Stimulated activated CD8-positive, alpha-beta memory T cell treated with anti-CD3 and anti-CD28 coated beads, Interleukin-4, amount 100 ng/mL, for 1 hour (primary cell): Measurements from ENCODE around the gene NAA38.

ENCODE experiments used
- DNase-seq, 2 donors: peaks; one replicate each; pipeline ENCODE4 v3.0.0-alpha.2; 2020; ENCODE audit warnings: low read depth in 2 of 2, low spot score in 1 of 2

NAA38 gene, protein sequence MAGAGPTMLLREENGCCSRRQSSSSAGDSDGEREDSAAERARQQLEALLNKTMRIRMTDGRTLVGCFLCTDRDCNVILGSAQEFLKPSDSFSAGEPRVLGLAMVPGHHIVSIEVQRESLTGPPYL

GRCh38 chr17:7856811-7857712, at the start of gene NAA38:
Gene NAA38, minus strand, starts transcription at chr17:7857559. Its CDS starts 96 bp downstream, at chr17:7857463.
- DNase-seq: peak; percentile 82 to 91

GRCh38 chr17:7903154-7904103, 46.1 kb upstream of the NAA38 start:
- no peak for DNase-seq

DNA sequence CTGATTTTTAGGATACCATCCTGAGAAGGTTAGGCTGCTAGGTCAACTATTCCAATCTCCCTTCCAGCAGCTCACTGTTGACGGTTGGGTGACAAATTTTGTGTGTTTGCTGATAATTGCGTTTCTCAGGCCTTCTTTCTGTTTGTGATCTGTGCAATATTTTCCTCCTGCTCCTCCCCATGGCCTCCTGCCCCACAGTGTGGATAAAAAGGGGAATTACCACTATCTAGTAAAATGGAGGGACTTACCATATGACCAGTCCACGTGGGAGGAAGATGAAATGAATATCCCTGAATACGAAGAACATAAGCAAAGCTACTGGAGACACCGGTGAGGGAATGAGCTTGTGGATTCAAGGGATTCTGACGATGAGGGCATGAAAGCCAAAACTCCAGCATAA, 40.4 kb upstream of the NAA38 start:
- DNase-seq: no peak

GRCh38 chr17:7897090-7897489, 39.7 kb upstream of the NAA38 start:
- no peak for DNase-seq

- no peak for DNase-seq
Observed at GRCh38 chr17:7894866-7895265, 37.5 kb upstream of the NAA38 start.

DNA sequence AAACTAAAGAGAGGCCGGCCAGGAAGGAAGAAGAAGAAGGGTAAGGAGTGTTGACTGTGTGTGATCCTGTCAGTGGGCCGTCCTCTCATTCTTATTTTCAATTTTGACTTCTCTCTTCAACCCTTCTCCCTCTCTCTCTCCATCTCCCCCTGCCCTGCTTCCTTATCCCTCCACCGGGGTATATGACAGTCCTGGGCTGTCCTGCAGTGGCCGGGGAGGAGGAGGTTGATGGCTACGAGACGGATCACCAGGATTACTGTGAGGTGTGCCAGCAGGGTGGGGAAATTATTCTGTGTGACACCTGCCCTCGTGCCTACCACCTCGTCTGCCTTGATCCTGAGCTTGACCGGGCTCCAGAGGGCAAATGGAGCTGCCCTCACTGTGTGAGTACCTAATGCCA, 36.9 kb upstream of the NAA38 start:
- no peak for DNase-seq

- DNase-seq: no peak
Observed at GRCh38 chr17:7893187-7893880, 36.0 kb upstream of the NAA38 start.

DNA sequence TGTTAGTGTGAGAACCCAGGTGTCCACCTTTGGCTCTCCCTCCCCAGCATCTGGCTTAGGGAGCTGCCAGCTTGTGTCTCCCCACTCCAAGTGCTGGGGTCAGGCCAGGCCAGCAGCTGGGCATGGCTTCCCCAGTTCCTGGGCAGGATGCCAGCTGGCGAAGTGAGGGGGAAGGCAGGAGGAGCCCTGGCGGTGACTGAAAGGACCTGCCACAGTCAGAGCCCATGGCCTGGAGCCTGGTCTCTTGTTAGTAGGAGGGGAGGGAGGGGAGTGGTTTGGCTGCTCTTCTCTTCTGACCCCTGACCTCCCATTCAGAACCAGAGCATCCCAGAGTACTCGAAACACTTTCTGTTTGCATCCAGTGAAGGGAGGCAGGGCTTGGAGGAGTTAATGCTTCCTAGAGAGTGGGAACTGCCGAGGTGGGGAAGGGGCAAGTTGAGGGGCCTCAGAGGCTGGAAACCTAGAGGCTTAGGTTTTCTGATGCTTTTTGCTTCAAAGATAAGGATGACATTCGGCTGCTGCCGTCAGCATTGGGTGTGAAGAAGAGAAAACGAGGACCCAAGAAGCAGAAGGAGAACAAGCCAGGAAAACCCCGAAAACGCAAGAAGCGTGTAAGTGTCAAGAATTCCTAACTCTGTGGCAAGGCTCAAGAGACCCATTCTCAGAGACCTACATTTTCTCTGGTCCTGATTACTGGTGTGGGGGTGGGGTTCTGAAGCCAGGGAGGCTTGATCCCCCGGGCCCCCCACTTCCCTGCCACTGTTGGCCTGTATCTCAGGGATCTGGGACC, 32.0 kb upstream of the NAA38 start:
- DNase-seq: peak in 1 of 2 donors; percentile 3

DNA sequence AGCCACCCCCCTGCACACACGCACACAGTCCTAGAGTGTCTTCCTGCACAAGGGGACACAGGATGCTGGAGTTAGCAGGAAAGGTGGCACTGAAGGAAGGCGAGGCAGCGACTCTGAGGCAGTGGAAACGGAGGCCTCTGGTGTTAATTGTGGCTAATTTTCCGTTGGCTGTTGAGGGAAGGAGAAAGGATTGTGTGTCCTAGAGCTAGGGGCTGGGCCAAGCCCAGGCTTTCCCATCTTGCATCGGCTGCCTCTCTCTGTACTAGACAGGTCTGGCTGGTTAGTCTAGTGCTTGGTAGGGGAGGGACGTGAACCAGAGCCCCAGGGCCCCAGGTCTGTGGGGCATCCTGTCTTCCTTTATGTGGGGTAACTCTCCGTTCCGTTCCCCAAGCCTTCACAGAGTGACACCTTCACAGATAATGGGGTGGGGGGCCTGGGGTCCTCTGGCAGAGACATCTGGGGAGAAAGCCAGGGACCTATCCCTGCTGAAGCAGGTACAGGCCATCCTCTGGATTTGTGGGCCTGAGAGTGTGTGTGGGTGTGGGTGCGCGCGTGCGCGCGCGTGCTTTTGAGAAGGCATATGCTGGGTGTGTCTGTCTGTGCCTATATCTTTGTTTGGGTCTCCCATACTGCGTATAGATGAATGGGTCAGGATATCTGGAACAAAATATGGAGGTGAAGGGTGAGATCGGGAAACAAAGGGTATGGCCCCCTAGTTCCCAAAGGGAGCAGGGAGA, 31.0 kb upstream of the NAA38 start, which contains the start of gene CHD3:
TSS of gene CHD3 (plus strand) at position 606 of the 737 bp plus-strand sequence. CDS start 212 bp downstream, outside the sequence.
- DNase-seq: peak in 1 of 2 donors; percentile 2

DNA sequence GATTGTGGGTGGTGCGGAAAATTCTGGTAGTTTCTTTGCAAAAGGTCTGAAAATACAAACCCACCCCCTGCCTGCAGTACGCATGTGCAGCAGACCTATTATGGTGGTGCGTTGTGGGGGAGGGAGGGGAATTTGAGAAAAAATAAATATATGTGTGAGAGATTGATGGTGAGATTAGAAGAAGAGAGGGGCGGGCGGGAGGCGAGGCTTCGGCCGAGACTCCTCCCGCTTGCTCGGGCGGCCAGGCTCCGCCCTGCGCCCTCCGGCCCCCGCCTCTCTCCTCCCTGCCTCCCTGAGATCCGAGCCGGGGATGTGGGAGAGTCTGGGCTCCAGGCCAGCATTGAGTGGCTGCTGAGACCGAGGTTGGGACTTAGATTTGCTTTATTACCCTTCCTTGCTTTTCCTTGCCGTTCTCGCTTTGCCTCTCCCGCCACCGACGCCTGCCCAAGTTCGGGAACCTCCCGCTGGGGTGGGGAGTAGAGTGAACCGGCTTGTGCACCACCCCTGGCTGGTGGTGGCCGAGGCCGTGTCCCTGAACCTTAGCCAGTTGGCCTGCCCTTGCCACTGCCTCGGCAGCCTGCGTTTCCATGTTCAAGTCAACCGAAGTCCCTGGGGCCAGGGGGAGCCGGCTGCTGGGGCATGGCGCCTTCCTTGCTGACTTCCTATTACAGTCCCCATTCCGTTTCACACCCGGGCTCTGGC, 30.3 kb upstream of the NAA38 start:
- peak in 1 of 2 donors; percentile 80 for DNase-seq

GRCh38 chr17:7887038-7887481, 29.7 kb upstream of the NAA38 start:
- DNase-seq: no peak

- DNase-seq: peak in 1 of 2 donors; percentile 25
Observed at GRCh38 chr17:7886227-7887037, 29.1 kb upstream of the NAA38 start.

DNA sequence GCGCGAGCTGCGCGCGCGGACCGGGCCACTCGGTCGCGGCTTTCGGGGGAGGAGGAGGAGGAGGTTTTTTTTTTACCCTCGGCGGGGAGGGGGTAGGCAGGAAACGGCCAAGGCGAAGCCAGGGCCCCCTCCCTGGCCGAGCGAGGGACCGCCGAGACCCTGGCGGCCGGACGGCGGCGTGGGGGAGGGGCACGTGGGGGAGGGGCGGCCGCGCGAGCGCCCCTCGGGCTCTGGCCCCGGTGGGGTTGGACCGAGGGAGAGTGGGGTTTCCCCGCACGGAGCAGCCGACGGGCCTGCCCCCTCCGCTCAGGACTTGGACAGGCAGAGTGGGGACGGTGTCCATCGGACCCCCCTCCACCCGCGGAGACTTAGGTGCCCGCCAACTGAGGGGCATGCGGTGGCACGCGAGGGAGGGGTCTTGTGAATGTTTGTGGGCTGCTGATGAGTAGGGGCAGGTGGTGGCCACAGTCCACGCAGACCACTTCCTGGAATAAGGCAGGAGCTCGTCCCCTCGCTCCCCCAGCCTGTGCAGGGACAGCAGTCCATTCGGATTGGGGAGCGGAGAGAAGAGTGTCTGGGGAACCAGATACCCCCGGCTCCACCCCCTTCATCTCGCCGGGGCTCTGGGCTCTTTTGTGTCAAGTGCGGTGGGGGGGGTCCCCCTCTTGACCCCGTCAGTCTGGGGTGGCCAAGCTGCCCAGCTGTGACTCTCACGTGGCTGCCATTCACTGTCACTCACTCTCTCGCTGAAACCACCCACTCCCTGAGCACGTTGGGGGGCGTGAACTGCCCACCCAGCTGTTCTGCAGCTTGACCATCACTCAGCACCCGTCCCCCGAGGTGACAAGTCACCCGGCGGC, 28.2 kb upstream of the NAA38 start:
- peak in 1 of 2 donors; percentile 13 for DNase-seq

DNA sequence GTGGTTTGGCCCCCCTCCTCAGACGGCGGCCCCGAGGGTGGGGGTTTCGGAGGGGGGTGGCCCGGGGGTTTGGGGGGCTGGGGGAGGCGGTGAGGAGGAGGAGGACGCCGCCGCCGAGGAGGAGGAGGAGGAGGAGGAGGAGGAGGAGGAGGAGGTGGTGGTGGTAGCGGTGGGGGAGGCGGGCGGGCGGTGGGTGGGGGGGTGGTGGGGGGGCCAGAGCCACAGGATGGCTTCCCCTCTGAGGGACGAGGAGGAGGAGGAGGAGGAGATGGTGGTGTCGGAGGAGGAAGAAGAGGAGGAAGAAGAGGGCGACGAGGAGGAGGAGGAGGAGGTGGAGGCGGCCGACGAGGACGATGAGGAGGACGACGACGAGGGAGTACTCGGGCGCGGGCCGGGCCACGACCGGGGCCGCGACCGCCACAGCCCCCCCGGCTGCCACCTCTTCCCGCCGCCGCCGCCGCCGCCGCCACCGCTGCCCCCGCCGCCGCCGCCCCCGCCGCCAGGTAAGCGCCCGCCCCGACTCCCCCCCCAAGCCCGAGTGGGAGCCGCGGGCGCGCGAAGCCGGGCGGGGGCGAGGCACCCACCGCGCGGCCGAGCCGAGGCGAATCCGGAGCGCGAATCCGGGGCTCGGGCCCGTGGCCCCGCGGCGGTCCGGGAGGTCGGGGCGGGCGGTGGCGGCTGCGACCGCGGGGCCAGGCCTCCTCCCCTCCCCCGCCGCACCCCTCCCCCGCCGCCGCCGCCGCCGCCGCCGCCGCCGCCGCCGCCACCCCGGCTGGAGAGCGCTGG, 27.4 kb upstream of the NAA38 start:
- peak in 1 of 2 donors; percentile 15 for DNase-seq

DNA sequence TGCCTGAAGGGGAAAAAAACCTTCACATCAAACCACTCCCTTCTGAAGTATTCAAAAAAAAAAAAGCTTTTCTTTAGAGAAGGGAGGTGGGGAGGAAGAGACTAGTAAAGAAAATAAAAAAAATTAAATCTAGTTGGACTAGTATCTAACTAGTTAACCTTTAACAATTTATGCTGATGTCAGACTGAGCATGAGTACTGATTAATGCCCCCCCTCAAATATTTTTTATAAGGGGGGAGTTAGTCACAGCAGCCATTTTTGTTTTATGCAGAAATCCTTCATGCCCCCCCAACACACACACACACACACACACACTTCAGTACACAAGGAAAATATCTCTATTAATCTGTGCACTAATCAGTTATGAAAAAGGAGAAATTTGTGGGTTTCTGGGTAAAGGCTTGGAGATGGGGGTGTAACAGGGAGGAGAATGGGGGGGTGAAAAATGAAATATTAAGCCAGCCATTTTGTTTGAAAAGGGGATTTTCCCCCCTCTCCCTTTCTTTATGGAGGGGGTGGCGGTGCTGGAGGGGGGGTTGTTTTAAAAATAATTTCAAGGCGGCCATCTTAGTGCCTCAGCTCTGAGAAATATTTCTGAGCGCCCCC, 26.5 kb upstream of the NAA38 start:
- DNase-seq: no peak

- no peak for DNase-seq
Observed at GRCh38 chr17:7882629-7883028, 25.3 kb upstream of the NAA38 start.
